OCI-LY7 (cell line): Measurements from ENCODE around the gene ZSWIM9.

ENCODE experiments used
- EZH2phosphoT487 ChIP-seq: fragments of 200-600 bp; sonication (generic); IDR thresholded peaks from 2 replicates; pipeline ENCODE4 v1.6.1; 2018; ENCODE audit warnings: low read depth, borderline replicate concordance, mild to moderate bottlenecking, mixed run types, antibody characterized with exemption, low read length, moderate library complexity, mixed read lengths
- TF ChIP-seq, protein P1 (sequence below): fragments of 200-600 bp; sonication (generic); conservative IDR thresholded peaks from 2 replicates; pipeline ENCODE4 v1.5.1; 2014; ENCODE audit warnings: mild to moderate bottlenecking, antibody characterized with exemption, low read length, moderate library complexity, mixed read lengths

GRCh38 chr19:48158210-48158790, 12.2 kb upstream of the ZSWIM9 start:
- TF ChIP-seq, protein P1, sequence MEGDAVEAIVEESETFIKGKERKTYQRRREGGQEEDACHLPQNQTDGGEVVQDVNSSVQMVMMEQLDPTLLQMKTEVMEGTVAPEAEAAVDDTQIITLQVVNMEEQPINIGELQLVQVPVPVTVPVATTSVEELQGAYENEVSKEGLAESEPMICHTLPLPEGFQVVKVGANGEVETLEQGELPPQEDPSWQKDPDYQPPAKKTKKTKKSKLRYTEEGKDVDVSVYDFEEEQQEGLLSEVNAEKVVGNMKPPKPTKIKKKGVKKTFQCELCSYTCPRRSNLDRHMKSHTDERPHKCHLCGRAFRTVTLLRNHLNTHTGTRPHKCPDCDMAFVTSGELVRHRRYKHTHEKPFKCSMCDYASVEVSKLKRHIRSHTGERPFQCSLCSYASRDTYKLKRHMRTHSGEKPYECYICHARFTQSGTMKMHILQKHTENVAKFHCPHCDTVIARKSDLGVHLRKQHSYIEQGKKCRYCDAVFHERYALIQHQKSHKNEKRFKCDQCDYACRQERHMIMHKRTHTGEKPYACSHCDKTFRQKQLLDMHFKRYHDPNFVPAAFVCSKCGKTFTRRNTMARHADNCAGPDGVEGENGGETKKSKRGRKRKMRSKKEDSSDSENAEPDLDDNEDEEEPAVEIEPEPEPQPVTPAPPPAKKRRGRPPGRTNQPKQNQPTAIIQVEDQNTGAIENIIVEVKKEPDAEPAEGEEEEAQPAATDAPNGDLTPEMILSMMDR, result no peak
- TF ChIP-seq EZH2phosphoT487, result no peak
